ENCODE data around the gene RABIF. TPM values are rescaled to one million over a fixed set of nuclear protein-coding genes. Genes with fewer than 3 reads are reported as not detected.
"Not testable (repeated sequence)": the region's sequence is repeated elsewhere in the genome, so short reads cannot be mapped to it uniquely, and the experiment has no call there.

The RABIF gene
- total RNA-seq, 1 donor from 2014 or later: 7.1 TPM

DNA sequence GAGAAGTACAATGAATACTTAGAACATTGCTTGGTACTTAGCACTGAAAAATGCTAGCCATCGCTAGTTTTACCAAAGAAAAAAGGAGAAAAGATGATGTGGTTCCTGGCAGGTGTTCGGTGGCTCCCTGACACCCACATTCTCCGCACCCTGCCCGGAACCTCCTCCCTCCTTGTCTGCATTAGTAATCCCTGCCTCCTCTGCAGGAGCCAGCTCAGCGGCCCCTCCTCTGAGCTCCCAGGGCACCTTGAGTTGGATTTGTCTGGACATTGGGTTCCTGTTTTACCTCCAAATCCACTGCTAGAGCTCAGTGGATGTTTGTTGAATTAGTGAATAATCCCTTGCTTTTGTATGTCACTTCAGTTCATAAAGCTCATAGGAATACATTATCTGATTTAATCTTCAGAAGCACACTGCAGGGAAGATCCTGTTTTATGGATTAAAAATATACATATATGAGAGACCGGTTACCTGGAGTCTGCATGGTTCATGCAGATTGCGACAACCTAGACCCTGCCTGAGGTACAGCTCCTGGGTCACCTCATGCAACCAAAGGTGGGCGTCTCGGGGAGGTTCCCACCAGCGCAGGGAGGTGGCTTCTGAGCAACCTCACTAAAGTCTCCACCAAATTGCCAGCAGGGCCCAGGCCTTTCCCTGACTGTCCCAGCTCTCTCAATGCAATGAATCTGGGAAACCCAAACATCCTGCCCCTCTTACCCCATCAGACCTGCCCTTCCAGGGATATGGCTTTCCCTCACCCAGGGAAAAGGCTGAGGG is 54.0 kb downstream of the RABIF start:
- DNase-seq (ENCODE audit: low read depth): no peak

DNA sequence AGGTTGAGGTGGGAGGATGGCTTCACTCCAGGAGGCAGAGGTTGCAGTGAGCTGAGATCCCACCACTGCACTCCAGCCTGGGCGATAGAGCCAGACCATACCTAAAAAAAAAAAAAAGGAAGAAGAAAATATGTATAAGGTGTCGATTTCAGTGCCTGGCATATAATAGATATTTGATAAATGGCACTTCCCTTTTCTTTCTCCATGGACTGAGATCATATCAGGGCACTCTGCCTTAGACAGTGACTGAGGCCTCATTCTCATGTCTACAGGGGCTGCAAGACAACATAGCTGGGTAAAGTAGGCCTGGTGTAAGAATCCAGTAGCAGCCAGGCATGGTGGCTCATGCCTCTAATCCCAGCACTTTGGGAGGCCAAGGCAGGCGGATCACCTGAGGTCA is 57.0 kb downstream of the RABIF start:
- no peak for DNase-seq (ENCODE audit: low read depth)

DNA sequence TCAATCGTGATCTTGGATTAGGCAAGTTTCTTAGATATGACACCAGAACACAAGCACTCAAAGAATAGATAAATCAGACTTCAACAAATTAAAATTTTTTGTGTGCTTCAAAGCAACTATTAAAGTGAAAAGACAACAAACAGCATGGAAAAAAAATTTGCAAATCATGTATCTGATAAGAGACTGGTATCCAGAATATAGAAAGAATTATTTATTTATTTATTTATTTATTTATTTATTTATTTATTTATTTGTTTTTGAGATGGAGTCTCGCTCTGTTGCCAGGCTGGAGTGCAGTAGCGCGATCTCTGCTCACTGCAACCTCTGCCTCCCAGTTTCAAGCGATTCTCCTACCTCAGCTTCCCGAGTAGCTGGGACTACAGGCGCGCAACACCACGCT is 59.7 kb downstream of the RABIF start:
- not testable (repeated sequence) for DNase-seq (ENCODE audit: low read depth)

Other genes with a start within 250 kb of the RABIF start
- 0.05 TPM in 1 of 2 replicates, not detected in the other for gene SYT2, start 178.7 kb downstream of the RABIF start, total RNA-seq
- gene KDM5B, start 80.7 kb downstream of the RABIF start, total RNA-seq: 76.6 and 183 TPM in 2 replicates
- 0.40 TPM in 1 of 2 replicates, not detected in the other for gene PCAT6, start 78.2 kb downstream of the RABIF start, total RNA-seq
- 31.8 and 40.6 TPM in 2 replicates for gene KLHL12, start 38.1 kb upstream of the RABIF start, total RNA-seq
- gene ADIPOR1, start 69.2 kb upstream of the RABIF start, total RNA-seq: 97.1 and 107 TPM in 2 replicates
- gene CYB5R1, start 78.1 kb upstream of the RABIF start, total RNA-seq: 35.4 and 47.2 TPM in 2 replicates
- 77.8 and 136 TPM in 2 replicates for gene TMEM183A, start 118.2 kb upstream of the RABIF start, total RNA-seq
- gene PPFIA4, start 137.3 kb upstream of the RABIF start, total RNA-seq: 1.6 and 12.4 TPM in 2 replicates
- gene MYOG, start 196.9 kb upstream of the RABIF start, total RNA-seq: not detected in 2 replicates
- 4.2 and 54.7 TPM in 2 replicates for gene ADORA1, start 238.6 kb upstream of the RABIF start, total RNA-seq

Measured in renal cortical epithelial cell (primary cell).